Pancreas (tissue), 10 donors: ENCODE data around the gene HDAC11. TPM values are rescaled to one million over a fixed set of nuclear protein-coding genes. Genes with fewer than 3 reads are reported as not detected.

ENCODE experiments used
- ATAC-seq, 4 donors: fragments of 200-7000 bp; cut with Tn5 transposase; one replicate each; pipeline versions ENCODE4 v1.8.0 to v1.9.1; 2020; ENCODE audit warnings: mild to moderate bottlenecking in 4 of 4, moderate library complexity in 4 of 4
- DNase-seq, 6 donors: peaks; one replicate each; pipeline ENCODE4 v3.0.0-alpha.2; 2020
- FAIRE-seq: peaks from 2 replicates; lab custom pipeline; 2012; peaks lifted over from hg19 to GRCh38; lab: Jason Lieb, UNC
- H3K27ac ChIP-seq, 4 donors: fragments of 200-600 bp; sonication (generic); 1 replicate in 3 of 4; 2 replicates in 1 of 4; pipeline versions ENCODE4 v1.5.0 to v1.8.0; 2020
- H3K27me3 ChIP-seq, 4 donors: fragments of 200-600 bp; one replicate each; pipeline ENCODE4 v1.8.0; 2021
- H3K36me3 ChIP-seq, 3 donors: fragments of 200-600 bp; sonication (generic) in 1 of 3; one replicate each; pipeline versions ENCODE4 v1.5.0 to v1.8.0; 2020 to 2021
- H3K4me1 ChIP-seq, 3 donors: fragments of 200-600 bp; one replicate each; pipeline ENCODE4 v1.8.0; 2021
- H3K4me3 ChIP-seq, 4 donors: fragments of 200-600 bp; sonication (generic) in 2 of 4; one replicate each; pipeline versions ENCODE4 v1.5.0 to v1.8.0; 2020 to 2021
- H3K9me3 ChIP-seq, 4 donors: fragments of 200-600 bp; one replicate each; pipeline ENCODE4 v1.8.0; 2021
- WGBS, 2 donors: extraction: QIAGEN DNeasy Blood & Tissue Kit; methylation state at CpG; one replicate each; pipeline ENCODE4 v1.1.7; 2013; 5-methylcytosine and 5-hydroxymethylcytosine counted together
- intact Hi-C, 3 donors: fragments of 100-400 bp; cut with DNase I; formaldehyde crosslinking; loops; one replicate each; pipeline versions ENCODE4 v1.11.1 to v1.14.2; 2022
- polyA plus RNA-seq, 2 donors: library from polyadenylated mRNA; stranded (reverse); fragments of 200-250 nt; gene quantifications; one replicate each; pipeline ENCODE4 v1.2.3, GENCODE V29; 2013
- total RNA-seq, 6 donors: library from RNA; stranded (reverse); fragmentation: NEBNext Ultra II Directional in 4 of 6; extraction: Animal tissue kit (Norgen Biotek cat#: 25700) in 4 of 6; gene quantifications; one replicate each; pipeline versions ENCODE4 v1.2.1 to v1.2.4, GENCODE V29; 2021 to 2023
- TF ChIP-seq, protein P1 (sequence below), 4 donors: fragments of 200-600 bp; sonication (generic) in 3 of 4; IDR thresholded peaks; one replicate each; pipeline versions ENCODE4 v1.5.0 to v1.8.0; 2021; ENCODE audit warnings: antibody characterized with exemption in 4 of 4
- donor health status: healthy with polysubstance abuse.
- donor health status: DM: no; HTN: no; CAD: no; lungs with moderate emphysema.
- donor health status: DM: no; HTN: no; CAD: no.
- donor health status: control.
- donor health status: control.
- donor health status: Bipolar disorder and iron deficiency.
- donor health status: DM: yes; HTN: yes; CAD: no.
- donor health status: DM: no; HTN: no; CAD: no.
- donor health status: DM: no; HTN: no; CAD: no.
- donor health status: DM: yes; HTN: yes; CAD: no.

The HDAC11 gene
- total and polyA plus RNA-seq, 8 donors: 20.4 to 40.3 (median 26.8) TPM

DNA sequence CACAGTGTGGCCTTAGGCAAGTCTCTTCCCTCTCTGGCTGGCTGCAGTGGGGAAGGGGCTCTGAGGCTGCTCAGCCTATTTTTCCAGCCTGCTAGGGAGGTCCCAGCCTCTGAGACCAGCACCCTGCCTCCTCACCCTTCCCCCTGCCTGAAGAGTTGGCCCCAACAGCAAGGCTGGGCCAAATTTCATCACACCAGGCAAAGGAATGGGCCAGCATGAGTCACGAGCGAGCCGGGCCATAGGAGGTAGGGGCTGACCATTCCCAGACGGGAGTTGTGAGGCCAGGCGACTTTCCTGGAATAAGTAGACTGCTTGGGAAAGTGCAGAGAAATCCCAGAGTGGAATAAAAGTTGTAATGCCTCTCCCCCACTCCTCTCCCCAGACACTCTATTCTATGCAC, 63.1 kb downstream of the HDAC11 start:
- ATAC-seq (peak in 3 of 4 donors; percentile 47 to 66 (median 64)), FAIRE-seq (no peak), DNase-seq (no peak)
- H3K4me1 ChIP-seq: no peaks in the 10 kb centered on the region
- H3K27me3 ChIP-seq: no peaks in the 10 kb centered on the region
- TF ChIP-seq, protein P1, sequence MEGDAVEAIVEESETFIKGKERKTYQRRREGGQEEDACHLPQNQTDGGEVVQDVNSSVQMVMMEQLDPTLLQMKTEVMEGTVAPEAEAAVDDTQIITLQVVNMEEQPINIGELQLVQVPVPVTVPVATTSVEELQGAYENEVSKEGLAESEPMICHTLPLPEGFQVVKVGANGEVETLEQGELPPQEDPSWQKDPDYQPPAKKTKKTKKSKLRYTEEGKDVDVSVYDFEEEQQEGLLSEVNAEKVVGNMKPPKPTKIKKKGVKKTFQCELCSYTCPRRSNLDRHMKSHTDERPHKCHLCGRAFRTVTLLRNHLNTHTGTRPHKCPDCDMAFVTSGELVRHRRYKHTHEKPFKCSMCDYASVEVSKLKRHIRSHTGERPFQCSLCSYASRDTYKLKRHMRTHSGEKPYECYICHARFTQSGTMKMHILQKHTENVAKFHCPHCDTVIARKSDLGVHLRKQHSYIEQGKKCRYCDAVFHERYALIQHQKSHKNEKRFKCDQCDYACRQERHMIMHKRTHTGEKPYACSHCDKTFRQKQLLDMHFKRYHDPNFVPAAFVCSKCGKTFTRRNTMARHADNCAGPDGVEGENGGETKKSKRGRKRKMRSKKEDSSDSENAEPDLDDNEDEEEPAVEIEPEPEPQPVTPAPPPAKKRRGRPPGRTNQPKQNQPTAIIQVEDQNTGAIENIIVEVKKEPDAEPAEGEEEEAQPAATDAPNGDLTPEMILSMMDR (IDR thresholded peaks at IDR 0.05): no peak
- H3K4me3 ChIP-seq: no peak overlapping the region
- H3K9me3 ChIP-seq: no peaks in the 10 kb centered on the region
- H3K36me3 ChIP-seq: no peaks in the 10 kb centered on the region
- 73 to 95% methylated on average over 5 of the region's 5 CpGs for WGBS, 2 donors
- intact Hi-C loops: no loop called here
- H3K27ac ChIP-seq: no peak overlapping the region

DNA sequence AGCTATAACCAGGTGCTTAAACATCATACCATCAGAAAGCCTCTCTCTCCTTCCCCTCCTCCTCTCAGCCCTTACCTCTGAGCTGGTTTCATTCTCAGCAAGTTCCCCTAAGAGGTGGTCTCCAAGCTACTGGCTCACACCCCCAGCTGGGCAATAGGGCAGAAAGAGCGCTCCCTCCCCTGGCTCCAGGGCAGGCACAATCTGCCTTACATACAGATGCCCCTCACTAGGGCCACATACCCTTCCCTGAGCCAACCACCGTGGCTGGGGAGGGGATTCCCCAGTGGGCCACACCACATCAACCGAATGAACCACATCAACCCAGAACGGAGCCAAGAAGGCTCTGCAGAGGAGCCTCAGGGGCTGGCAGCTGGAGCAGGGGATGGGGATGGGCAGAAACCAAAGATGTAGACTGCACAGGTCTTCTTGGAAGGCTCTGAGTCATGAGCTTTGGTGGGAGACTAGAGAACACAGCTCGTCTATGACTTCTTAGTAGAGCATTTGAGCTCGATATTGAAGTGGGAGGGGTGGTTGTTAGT, 64.3 kb downstream of the HDAC11 start:
- Histone ChIP-seq H3K4me1 (no peaks in the 10 kb centered on the region), H3K4me3 (no peak overlapping the region), H3K27me3 (no peaks in the 10 kb centered on the region), H3K27ac (no peak overlapping the region), H3K36me3 (no peaks in the 10 kb centered on the region), H3K9me3 (no peaks in the 10 kb centered on the region)
- ATAC-seq (peak in 1 of 4 donors; percentile 17), FAIRE-seq (no peak), DNase-seq (no peak)
- 57% methylated on average over 6 of the region's 6 CpGs for WGBS, 2 donors
- intact Hi-C loops: no loop called here
- TF ChIP-seq, protein P1 (IDR thresholded peaks at IDR 0.05): no peak

DNA sequence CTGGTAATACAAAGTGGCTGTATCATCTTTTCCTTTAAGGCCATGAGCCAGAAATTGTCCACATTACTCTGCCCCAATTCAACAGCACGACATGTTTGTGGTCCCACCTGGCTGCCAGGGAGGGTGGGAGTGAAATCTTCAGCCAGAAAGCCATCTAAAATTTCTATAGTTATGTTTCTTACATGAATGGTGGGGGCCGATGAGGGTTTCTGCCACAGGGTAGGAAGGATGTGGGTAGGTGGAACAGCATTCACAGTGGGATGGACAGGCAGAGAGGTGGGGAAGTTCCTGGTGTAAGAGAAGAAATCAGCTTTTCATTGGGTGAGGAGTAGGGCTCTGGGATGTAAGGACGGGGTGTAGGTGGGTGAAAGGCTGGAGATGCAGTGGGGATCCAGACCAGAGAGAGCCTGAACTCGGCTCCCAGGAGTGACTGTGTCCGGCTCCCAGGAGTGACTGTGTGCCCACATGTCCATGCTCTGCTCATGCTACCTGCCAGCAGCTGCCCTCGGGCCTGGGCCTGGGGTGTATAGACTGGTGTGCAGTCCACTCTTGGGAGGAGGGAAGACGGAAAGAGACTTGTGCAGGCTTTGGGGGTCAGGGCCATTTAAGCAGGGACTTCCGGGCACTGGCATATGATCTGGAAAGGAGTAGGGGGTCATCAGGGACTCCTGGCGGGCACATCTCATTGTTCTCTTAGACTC, 65.0 kb downstream of the HDAC11 start:
- ATAC-seq (no peak), FAIRE-seq (no peak), DNase-seq (no peak)
- no peaks in the 10 kb centered on the region for H3K4me1 ChIP-seq
- no peak overlapping the region for H3K27ac ChIP-seq
- no peaks in the 10 kb centered on the region for H3K27me3 ChIP-seq
- H3K4me3 ChIP-seq: no peak overlapping the region
- WGBS, 2 donors: 57 to 77% methylated on average over 9 of the region's 9 CpGs
- TF ChIP-seq, protein P1 (IDR thresholded peaks at IDR 0.05): no peak
- intact Hi-C loops: no loop called here
- no peaks in the 10 kb centered on the region for H3K36me3 ChIP-seq
- no peaks in the 10 kb centered on the region for H3K9me3 ChIP-seq

DNA sequence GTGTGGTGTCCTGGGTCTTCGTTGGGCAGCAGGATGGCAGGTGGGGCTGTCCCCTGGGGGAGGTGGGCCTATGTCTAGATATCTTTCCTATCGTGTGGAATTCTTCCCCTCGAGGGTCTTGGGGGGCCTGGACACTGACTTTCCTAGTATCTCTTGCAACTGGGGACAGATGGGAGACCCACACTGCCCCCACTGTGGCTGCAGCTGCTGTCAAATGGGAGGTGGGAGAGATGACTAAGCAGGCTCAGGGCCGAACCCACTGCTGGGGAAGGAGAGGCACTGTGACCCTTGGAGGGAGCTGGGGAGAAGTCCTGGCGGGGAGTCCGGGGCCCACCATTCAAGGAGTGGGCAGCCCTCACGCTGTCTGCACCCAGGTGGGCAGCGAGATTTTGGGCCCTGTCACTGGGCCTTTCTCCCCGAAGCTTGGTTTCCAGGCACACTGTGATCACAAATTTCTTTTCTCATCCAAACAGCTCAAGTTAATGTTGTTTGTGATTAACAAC, 65.9 kb downstream of the HDAC11 start:
- H3K27ac ChIP-seq: no peak overlapping the region
- 79 to 84% methylated on average over 9 of the region's 9 CpGs for WGBS, 2 donors
- intact Hi-C loops: no loop called here

More for the DNA sequence above, 65.9 kb downstream of the HDAC11 start:
- no peak for FAIRE-seq
- no peaks in the 10 kb centered on the region for H3K9me3 ChIP-seq
- H3K4me3 ChIP-seq: no peak overlapping the region
- ATAC-seq: no peak
- H3K4me1 ChIP-seq: no peaks in the 10 kb centered on the region
- no peaks in the 10 kb centered on the region for H3K36me3 ChIP-seq
- TF ChIP-seq, protein P1 (IDR thresholded peaks at IDR 0.05): no peak
- H3K27me3 ChIP-seq: no peaks in the 10 kb centered on the region
- no peak for DNase-seq
